Gastroesophageal sphincter (tissue), 4 donors: Measurements from ENCODE around the gene COG6. TPM values are rescaled to one million over a fixed set of nuclear protein-coding genes. Genes with fewer than 3 reads are reported as not detected.

Experiments used
- ATAC-seq: fragments of 150-250 bp; one replicate; pipeline ENCODE4 v1.9.1; 2016; ENCODE audit warnings: mild to moderate bottlenecking, moderate library complexity
- H3K27ac ChIP-seq, 4 donors: fragments of 200-600 bp; sonication (generic) in 3 of 4; 1 replicate in 3 of 4; 2 replicates in 1 of 4; pipeline ENCODE4 v1.5.1; 2016 to 2019
- H3K27me3 ChIP-seq: fragments of 200-600 bp; sonication (generic); one replicate; pipeline ENCODE4 v1.5.1; 2019
- H3K36me3 ChIP-seq, 2 donors: fragments of 200-600 bp; sonication (generic); one replicate each; pipeline ENCODE4 v1.5.1; 2019; ENCODE audit warnings: control low read depth in 1 of 2
- H3K4me1 ChIP-seq, 3 donors: fragments of 200-600 bp; sonication (generic); 1 replicate in 2 of 3; 2 replicates in 1 of 3; pipeline ENCODE4 v1.5.1; 2016 to 2019; ENCODE audit warnings: control low read depth in 2 of 3
- H3K4me3 ChIP-seq, 2 donors: fragments of 200-600 bp; sonication (generic); one replicate each; pipeline ENCODE4 v1.5.1; 2019; ENCODE audit warnings: mild to moderate bottlenecking in 1 of 2, moderate library complexity in 1 of 2
- H3K9me3 ChIP-seq, 3 donors: fragments of 200-600 bp; sonication (generic); one replicate each; pipeline ENCODE4 v1.5.1; 2017 to 2019; ENCODE audit warnings: control low read depth in 2 of 3
- CTCF ChIP-seq, 4 experiments: fragments of 200-600 bp in 2 of 4; fragments of 450-650 bp in 2 of 4; sonication (generic) in 1 of 4; IDR thresholded peaks; one replicate each; pipeline ENCODE4 v1.5.1; 2017 to 2019; ENCODE audit warnings: antibody characterized with exemption in 4 of 4, mild to moderate bottlenecking in 2 of 4, moderate library complexity in 2 of 4
- EP300 ChIP-seq: sonication (generic); formaldehyde crosslinking; IDR thresholded peaks from one replicate; pipeline ENCODE4 v1.6.1; 2017; ENCODE audit warnings: antibody characterized with exemption, mild to moderate bottlenecking
- POLR2A ChIP-seq, 2 donors: fragments of 450-650 bp; IDR thresholded peaks; one replicate each; pipeline ENCODE4 v1.6.1; 2017; ENCODE audit warnings: antibody characterized with exemption in 2 of 2, mild to moderate bottlenecking in 2 of 2, moderate library complexity in 1 of 2
- POLR2AphosphoS5 ChIP-seq: sonication (generic); formaldehyde crosslinking; IDR thresholded peaks from one replicate; pipeline ENCODE4 v1.6.1; 2017; ENCODE audit warnings: antibody characterized with exemption
- WGBS, 2 donors: methylation state at CpG; one replicate each; pipeline ENCODE4 v1.1.5; 2018; ENCODE audit warnings: low coverage in 1 of 2; 5-methylcytosine and 5-hydroxymethylcytosine counted together
- total RNA-seq, 4 donors: library from RNA; depleted of rRNA; stranded (reverse); fragments of >200 nt; gene quantifications; one replicate each; pipeline ENCODE4 v1.1.0, GENCODE V29; 2016

Gene COG6
- total RNA-seq, 4 donors from 2014 or later, result 10.5 to 23.2 (median 13.0) TPM

GRCh38 chr13:39672378-39673132 is 17.1 kb downstream of the COG6 start:
- no peak for ATAC-seq
- WGBS, 2 donors, result 92 to 97% methylated on average over 2 to 3 of the region's 3 CpGs

GRCh38 chr13:39675904-39676303 is 20.4 kb downstream of the COG6 start:
- TF ChIP-seq POLR2AphosphoS5, result no peak
- TF ChIP-seq POLR2A (IDR thresholded peaks at IDR 0.05), result no peak
- TF ChIP-seq CTCF (IDR thresholded peaks at IDR 0.05), result no peak
- TF ChIP-seq EP300, result no peak
- WGBS, 2 donors, result 41 to 56% methylated on average over 2 to 3 of the region's 3 CpGs
- no peak for ATAC-seq
- Histone ChIP-seq H3K4me3 (no peak overlapping the region), H3K4me1 (peaks cover 0 to 5% (median 0%) of the 10 kb centered on the region in 3 donors), H3K27me3 (no peaks in the 10 kb centered on the region), H3K27ac (no peak overlapping the region), H3K36me3 (peaks cover 0 to 34% of the 10 kb centered on the region in 2 donors), H3K9me3 (no peaks in the 10 kb centered on the region)

More at GRCh38 chr13:39672378-39673132, 17.1 kb downstream of the COG6 start:
- no peak overlapping the region for H3K27ac ChIP-seq
- H3K9me3 ChIP-seq, result no peaks in the 10 kb centered on the region
- peaks cover 0 to 12% (median 0%) of the 10 kb centered on the region in 3 donors for H3K4me1 ChIP-seq
- H3K27me3 ChIP-seq, result no peaks in the 10 kb centered on the region
- no peak overlapping the region for H3K4me3 ChIP-seq
- peaks cover 0 to 5% of the 10 kb centered on the region in 2 donors for H3K36me3 ChIP-seq
- TF ChIP-seq CTCF (IDR thresholded peaks at IDR 0.05) (no peak), POLR2A (IDR thresholded peaks at IDR 0.05) (no peak), EP300 (no peak), POLR2AphosphoS5 (no peak)

- Histone ChIP-seq H3K27me3 (no peaks in the 10 kb centered on the region), H3K27ac (no peak overlapping the region), H3K4me1 (peaks cover 0 to 5% (median 0%) of the 10 kb centered on the region in 3 donors), H3K4me3 (no peak overlapping the region), H3K9me3 (no peaks in the 10 kb centered on the region), H3K36me3 (peaks cover 0 to 39% of the 10 kb centered on the region in 2 donors)
- WGBS, 2 donors, result 100% methylated on average over 1 of the region's 1 CpG
- ATAC-seq, result no peak
- peak in 3 of 4 experiments; percentile 30 to 46 (median 44) for TF ChIP-seq CTCF (IDR thresholded peaks at IDR 0.05)
- TF ChIP-seq EP300, result no peak
These were observed 20.9 kb downstream of the COG6 start for GRCh38 chr13:39676315-39676876.

GRCh38 chr13:39682310-39682709 is 26.8 kb downstream of the COG6 start:
- WGBS, 2 donors, result 61 to 94% methylated on average over 2 of the region's 2 CpGs
- TF ChIP-seq POLR2AphosphoS5 (no peak), CTCF (IDR thresholded peaks at IDR 0.05) (no peak), EP300 (no peak), POLR2A (IDR thresholded peaks at IDR 0.05) (no peak)

GRCh38 chr13:39682788-39683187 is 27.3 kb downstream of the COG6 start:
- H3K9me3 ChIP-seq, result no peaks in the 10 kb centered on the region
- H3K27me3 ChIP-seq, result no peaks in the 10 kb centered on the region
- H3K4me1 ChIP-seq, result no peaks in the 10 kb centered on the region
- TF ChIP-seq POLR2AphosphoS5 (no peak), CTCF (IDR thresholded peaks at IDR 0.05) (no peak), POLR2A (IDR thresholded peaks at IDR 0.05) (no peak), EP300 (no peak)
- 58 to 64% methylated on average over 2 of the region's 2 CpGs for WGBS, 2 donors
- ATAC-seq, result no peak
- H3K27ac ChIP-seq, result no peak overlapping the region
- H3K36me3 ChIP-seq, result peaks cover 0 to 59% of the 10 kb centered on the region in 2 donors
- no peak overlapping the region for H3K4me3 ChIP-seq

More at GRCh38 chr13:39682310-39682709, 26.8 kb downstream of the COG6 start:
- H3K4me3 ChIP-seq, result no peak overlapping the region
- H3K36me3 ChIP-seq, result peaks cover 0 to 55% of the 10 kb centered on the region in 2 donors
- H3K4me1 ChIP-seq, result no peaks in the 10 kb centered on the region
- no peaks in the 10 kb centered on the region for H3K9me3 ChIP-seq
- no peak overlapping the region for H3K27ac ChIP-seq
- no peaks in the 10 kb centered on the region for H3K27me3 ChIP-seq
- no peak for ATAC-seq
